ENCODE data around the gene LRRC40. TPM values are rescaled to one million over a fixed set of nuclear protein-coding genes. Genes with fewer than 3 reads are reported as not detected.

The LRRC40 gene
- total RNA-seq (10 to 100 TPM; 21.5 to 58.6 TPM), polyA plus RNA-seq (ENCODE audit: insufficient read length in 2 of 2) (10 to 100 TPM; 32.2 to 46.8 TPM)
- long read RNA-seq, donor 1, transcript LRRC40-201 (15 exons, 2,884 nt) = major isoform, 16 of 587 reads
- long read RNA-seq, donor 1, partial matches to known transcripts = 560 of 587 reads
- long read RNA-seq, donor 1, other reads (novel, unspliced or antisense) = 11 of 587 reads
- long read RNA-seq, donor 2, partial matches to known transcripts = 236 of 238 reads
- long read RNA-seq, donor 2, other reads (novel, unspliced or antisense) = 0 of 238 reads
- long read RNA-seq, donor 3, partial matches to known transcripts = 0 of 2 reads
- long read RNA-seq, donor 3, other reads (novel, unspliced or antisense) = 0 of 2 reads
- long read RNA-seq, donor 4, partial matches to known transcripts = 1,499 of 1,552 reads
- long read RNA-seq, donor 4, other reads (novel, unspliced or antisense) = 49 of 1,552 reads

DNA sequence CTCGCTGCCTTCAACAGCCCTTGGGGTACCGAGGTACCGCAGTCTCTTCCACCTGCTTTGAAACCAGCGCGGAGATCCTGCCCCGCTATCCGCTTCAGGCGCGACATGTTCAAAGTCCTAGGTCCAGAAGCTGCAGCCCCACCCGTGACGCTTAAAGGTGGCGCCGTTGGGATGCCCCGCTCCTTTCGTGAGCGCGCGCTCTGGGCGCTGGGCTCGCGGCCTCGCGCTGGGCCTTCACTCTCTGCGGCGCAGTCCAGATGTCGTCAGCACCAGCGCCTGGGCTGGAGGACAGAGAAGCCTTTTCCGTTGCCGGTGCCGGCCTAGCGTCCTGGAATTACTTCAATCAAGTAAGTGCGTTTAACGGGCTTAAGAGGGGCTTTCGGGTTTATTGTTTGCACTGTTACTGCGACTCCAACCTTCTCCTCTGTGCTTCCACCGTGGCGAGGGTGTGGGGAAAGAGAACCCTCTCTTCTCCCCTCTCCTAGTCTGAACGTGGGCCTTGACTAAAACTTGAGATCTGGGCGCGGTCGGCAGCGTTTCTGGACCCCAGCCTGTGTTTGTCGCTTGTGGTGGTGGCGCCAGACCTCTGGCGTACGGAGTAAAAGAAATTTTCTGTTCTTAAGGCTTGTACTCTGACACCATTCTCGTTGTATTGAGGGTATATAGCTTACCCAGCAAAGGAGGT, at the start of gene LRRC40:
LRRC40 (minus strand) TSS at position 146 of the 685 bp plus-strand sequence; CDS start at position 107, 39 bp downstream.
- Histone ChIP-seq H3K4me1 (ENCODE audit: control insufficient read depth, insufficient read depth, low read length) (peaks cover 6% of the 10 kb centered on the region), H3K9me3 (ENCODE audit: control insufficient read depth, insufficient read depth, low read length) (no peaks in the 10 kb centered on the region), H3K36me3 (ENCODE audit: control insufficient read depth, insufficient read depth, low read length) (peaks cover 5% of the 10 kb centered on the region), H3K27me3 (ENCODE audit: control insufficient read depth, insufficient read depth, low read length) (no peaks in the 10 kb centered on the region), H3K27ac (ENCODE audit: low read depth, low read length) (peak within 1 kb of the TSS; percentile 96), H3K4me3 (ENCODE audit: low read depth, low read length) (peak within 1 kb of the TSS; percentile 94)
- WGBS (ENCODE audit: insufficient coverage) = 0% methylated on average over 38 of the region's 47 CpGs
- peak; percentile 93 to 99 (median 97) for DNase-seq (ENCODE audit: low read depth in 4 of 6, low spot score in 6 of 6)

GRCh38 chr1:70248729-70249128, 43.4 kb upstream of the LRRC40 start:
- H3K4me3 ChIP-seq (ENCODE audit: low read depth, low read length) = no peak overlapping the region
- H3K9me3 ChIP-seq (ENCODE audit: control insufficient read depth, insufficient read depth, low read length) = no peaks in the 10 kb centered on the region
- no peak for DNase-seq (ENCODE audit: low read depth in 4 of 6, low spot score in 6 of 6)
- WGBS (ENCODE audit: insufficient coverage) = 92% methylated on average over 4 of the region's 4 CpGs
- no peaks in the 10 kb centered on the region for H3K4me1 ChIP-seq (ENCODE audit: control insufficient read depth, insufficient read depth, low read length)
- no peak overlapping the region for H3K27ac ChIP-seq (ENCODE audit: low read depth, low read length)
- peaks cover 16% of the 10 kb centered on the region for H3K36me3 ChIP-seq (ENCODE audit: control insufficient read depth, insufficient read depth, low read length)
- H3K27me3 ChIP-seq (ENCODE audit: control insufficient read depth, insufficient read depth, low read length) = no peaks in the 10 kb centered on the region

DNA sequence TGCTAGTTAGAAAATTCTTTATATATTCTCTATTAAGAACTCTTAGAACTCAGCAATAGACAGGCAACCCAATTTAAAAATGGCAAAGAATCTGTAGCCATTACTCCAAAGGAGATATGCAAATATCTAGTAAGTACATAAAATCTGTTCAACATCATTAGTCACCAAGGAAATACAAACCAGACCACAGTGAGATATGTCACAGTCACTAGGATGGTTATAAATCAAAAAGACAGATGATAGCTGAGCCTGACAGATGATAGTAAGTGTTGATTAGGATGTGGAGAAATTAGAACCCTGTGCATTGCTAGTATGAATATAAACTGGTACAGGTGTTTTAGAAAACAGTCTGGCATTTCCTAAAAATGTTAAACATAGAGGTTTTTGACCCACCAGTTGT, 42.4 kb upstream of the LRRC40 start:
- Histone ChIP-seq H3K27me3 (ENCODE audit: control insufficient read depth, insufficient read depth, low read length) (no peaks in the 10 kb centered on the region), H3K4me1 (ENCODE audit: control insufficient read depth, insufficient read depth, low read length) (no peaks in the 10 kb centered on the region), H3K4me3 (ENCODE audit: low read depth, low read length) (no peak overlapping the region), H3K9me3 (ENCODE audit: control insufficient read depth, insufficient read depth, low read length) (no peaks in the 10 kb centered on the region), H3K27ac (ENCODE audit: low read depth, low read length) (no peak overlapping the region), H3K36me3 (ENCODE audit: control insufficient read depth, insufficient read depth, low read length) (peaks cover 22% of the 10 kb centered on the region)
- no peak for DNase-seq (ENCODE audit: low read depth in 4 of 6, low spot score in 6 of 6)

GRCh38 chr1:70247122-70247521, 41.7 kb upstream of the LRRC40 start:
- no peak overlapping the region for H3K27ac ChIP-seq (ENCODE audit: low read depth, low read length)
- H3K9me3 ChIP-seq (ENCODE audit: control insufficient read depth, insufficient read depth, low read length) = no peaks in the 10 kb centered on the region
- H3K4me3 ChIP-seq (ENCODE audit: low read depth, low read length) = no peak overlapping the region
- no peaks in the 10 kb centered on the region for H3K27me3 ChIP-seq (ENCODE audit: control insufficient read depth, insufficient read depth, low read length)
- DNase-seq (ENCODE audit: low read depth in 4 of 6, low spot score in 6 of 6) = no peak
- H3K4me1 ChIP-seq (ENCODE audit: control insufficient read depth, insufficient read depth, low read length) = no peaks in the 10 kb centered on the region
- H3K36me3 ChIP-seq (ENCODE audit: control insufficient read depth, insufficient read depth, low read length) = peaks cover 26% of the 10 kb centered on the region

GRCh38 chr1:70239940-70240339, 34.6 kb upstream of the LRRC40 start:
- Histone ChIP-seq H3K27ac (ENCODE audit: low read depth, low read length) (no peak overlapping the region), H3K4me1 (ENCODE audit: control insufficient read depth, insufficient read depth, low read length) (no peaks in the 10 kb centered on the region), H3K4me3 (ENCODE audit: low read depth, low read length) (no peak overlapping the region), H3K9me3 (ENCODE audit: control insufficient read depth, insufficient read depth, low read length) (no peaks in the 10 kb centered on the region), H3K27me3 (ENCODE audit: control insufficient read depth, insufficient read depth, low read length) (no peaks in the 10 kb centered on the region), H3K36me3 (ENCODE audit: control insufficient read depth, insufficient read depth, low read length) (peaks cover 43% of the 10 kb centered on the region)
- peak in 2 of 6 donors; percentile 4 to 75 for DNase-seq (ENCODE audit: low read depth in 4 of 6, low spot score in 6 of 6)

DNA sequence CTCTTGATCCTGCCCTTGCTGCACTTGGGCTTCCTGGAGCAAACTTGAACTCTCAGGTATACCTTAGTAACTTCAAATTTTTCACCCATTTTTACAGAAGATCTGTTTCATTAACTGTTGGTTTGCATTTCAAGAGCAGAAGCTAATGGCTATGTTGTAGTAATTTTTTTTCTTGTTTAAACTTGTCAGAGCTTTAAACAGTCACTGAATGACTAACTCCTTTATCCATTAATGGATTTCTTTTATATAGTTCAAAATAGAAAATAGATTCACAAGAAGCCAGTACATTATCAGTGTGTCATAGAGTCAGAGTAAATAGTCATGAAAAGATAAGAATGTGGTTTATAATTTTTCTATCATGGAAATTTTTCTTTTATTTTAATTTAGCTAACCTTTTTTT, 29.4 kb upstream of the LRRC40 start:
- Histone ChIP-seq H3K36me3 (ENCODE audit: control insufficient read depth, insufficient read depth, low read length) (peaks cover 25% of the 10 kb centered on the region), H3K27ac (ENCODE audit: low read depth, low read length) (no peak overlapping the region), H3K9me3 (ENCODE audit: control insufficient read depth, insufficient read depth, low read length) (no peaks in the 10 kb centered on the region), H3K27me3 (ENCODE audit: control insufficient read depth, insufficient read depth, low read length) (no peaks in the 10 kb centered on the region), H3K4me1 (ENCODE audit: control insufficient read depth, insufficient read depth, low read length) (no peaks in the 10 kb centered on the region), H3K4me3 (ENCODE audit: low read depth, low read length) (no peak overlapping the region)
- no peak for DNase-seq (ENCODE audit: low read depth in 4 of 6, low spot score in 6 of 6)

DNA sequence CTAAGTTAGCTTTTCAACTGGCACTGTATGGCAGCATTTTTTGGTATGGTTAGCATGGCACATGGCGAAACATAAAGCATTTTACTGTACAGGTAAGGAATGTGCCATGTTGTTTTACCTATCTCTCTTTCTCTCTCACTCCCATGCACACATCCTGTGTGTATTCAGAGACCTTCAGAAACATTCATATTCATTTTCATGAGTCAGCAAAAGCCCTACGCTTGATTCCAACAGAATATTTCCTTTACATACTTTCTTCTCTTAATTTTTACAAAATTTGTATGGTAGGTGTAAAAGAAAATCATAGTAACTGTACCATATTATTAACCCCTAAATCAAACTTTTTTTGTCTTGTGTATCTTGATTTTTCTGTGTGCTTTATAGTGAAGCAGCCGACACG, 26.1 kb upstream of the LRRC40 start:
- DNase-seq (ENCODE audit: low read depth in 4 of 6, low spot score in 6 of 6) = no peak
- Histone ChIP-seq H3K4me3 (ENCODE audit: low read depth, low read length) (no peak overlapping the region), H3K36me3 (ENCODE audit: control insufficient read depth, insufficient read depth, low read length) (peaks cover 15% of the 10 kb centered on the region), H3K9me3 (ENCODE audit: control insufficient read depth, insufficient read depth, low read length) (no peaks in the 10 kb centered on the region), H3K4me1 (ENCODE audit: control insufficient read depth, insufficient read depth, low read length) (no peaks in the 10 kb centered on the region), H3K27me3 (ENCODE audit: control insufficient read depth, insufficient read depth, low read length) (no peaks in the 10 kb centered on the region), H3K27ac (ENCODE audit: low read depth, low read length) (no peak overlapping the region)
- 100% methylated on average over 2 of the region's 4 CpGs for WGBS (ENCODE audit: insufficient coverage)

GRCh38 chr1:70228670-70229069, 23.3 kb upstream of the LRRC40 start:
- no CpG with 5 or more reads among the region's 2 CpGs for WGBS (ENCODE audit: insufficient coverage)
- Histone ChIP-seq H3K4me3 (ENCODE audit: low read depth, low read length) (no peak overlapping the region), H3K27me3 (ENCODE audit: control insufficient read depth, insufficient read depth, low read length) (no peaks in the 10 kb centered on the region), H3K9me3 (ENCODE audit: control insufficient read depth, insufficient read depth, low read length) (no peaks in the 10 kb centered on the region), H3K27ac (ENCODE audit: low read depth, low read length) (no peak overlapping the region), H3K36me3 (ENCODE audit: control insufficient read depth, insufficient read depth, low read length) (peaks cover 12% of the 10 kb centered on the region), H3K4me1 (ENCODE audit: control insufficient read depth, insufficient read depth, low read length) (no peaks in the 10 kb centered on the region)
- no peak for DNase-seq (ENCODE audit: low read depth in 4 of 6, low spot score in 6 of 6)

DNA sequence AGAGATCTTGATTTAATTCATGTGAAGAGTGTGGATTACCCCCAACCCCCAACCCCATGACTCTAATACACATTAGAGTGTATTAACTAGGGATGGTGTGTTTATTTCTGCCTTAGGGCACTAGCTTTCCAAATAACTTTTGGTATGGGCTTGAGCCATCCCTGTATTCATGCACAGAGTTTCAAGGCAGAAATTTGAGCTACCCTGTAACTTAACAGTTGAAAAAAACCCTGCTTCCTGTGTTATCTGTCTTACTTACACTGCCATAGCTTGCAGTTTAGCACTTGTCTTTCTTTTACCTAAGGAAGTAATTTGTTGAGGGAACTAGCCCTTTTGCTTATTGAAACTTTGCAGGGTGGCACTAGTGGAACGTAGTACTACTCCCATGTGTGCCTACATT, 22.1 kb upstream of the LRRC40 start:
- Histone ChIP-seq H3K36me3 (ENCODE audit: control insufficient read depth, insufficient read depth, low read length) (peaks cover 5% of the 10 kb centered on the region), H3K9me3 (ENCODE audit: control insufficient read depth, insufficient read depth, low read length) (no peaks in the 10 kb centered on the region)
- WGBS (ENCODE audit: insufficient coverage) = no CpG with 5 or more reads among the region's 1 CpG

DNA sequence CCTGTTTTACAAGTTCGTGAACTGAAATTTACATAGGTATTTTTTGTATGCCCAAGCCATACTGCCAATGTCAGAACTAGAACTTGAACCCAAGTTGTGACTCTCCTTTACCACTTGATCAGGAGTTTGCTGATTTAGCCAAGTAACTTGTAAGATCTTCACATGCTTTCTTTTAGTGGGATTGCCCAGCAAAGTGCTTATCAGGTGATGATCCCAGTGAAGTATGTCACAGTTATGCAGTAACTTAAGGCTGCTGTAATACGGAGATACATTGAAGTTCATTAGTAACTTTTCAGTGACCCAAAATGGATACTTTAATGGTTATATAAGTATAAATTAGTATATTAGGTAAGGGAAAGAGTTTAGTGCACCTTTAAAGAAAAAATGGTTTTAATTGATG, 19.6 kb upstream of the LRRC40 start:
- no peaks in the 10 kb centered on the region for H3K27me3 ChIP-seq (ENCODE audit: control insufficient read depth, insufficient read depth, low read length)
- H3K27ac ChIP-seq (ENCODE audit: low read depth, low read length) = no peak overlapping the region
- no peaks in the 10 kb centered on the region for H3K9me3 ChIP-seq (ENCODE audit: control insufficient read depth, insufficient read depth, low read length)
- WGBS (ENCODE audit: insufficient coverage) = no CpG with 5 or more reads among the region's 2 CpGs
- no peak for DNase-seq (ENCODE audit: low read depth in 4 of 6, low spot score in 6 of 6)
- H3K4me3 ChIP-seq (ENCODE audit: low read depth, low read length) = no peak overlapping the region
- H3K4me1 ChIP-seq (ENCODE audit: control insufficient read depth, insufficient read depth, low read length) = peaks cover 6% of the 10 kb centered on the region
- H3K36me3 ChIP-seq (ENCODE audit: control insufficient read depth, insufficient read depth, low read length) = peaks cover 2% of the 10 kb centered on the region

More for the DNA sequence above, 22.1 kb upstream of the LRRC40 start:
- no peak for DNase-seq (ENCODE audit: low read depth in 4 of 6, low spot score in 6 of 6)
- no peak overlapping the region for H3K4me3 ChIP-seq (ENCODE audit: low read depth, low read length)
- no peaks in the 10 kb centered on the region for H3K27me3 ChIP-seq (ENCODE audit: control insufficient read depth, insufficient read depth, low read length)
- no peaks in the 10 kb centered on the region for H3K4me1 ChIP-seq (ENCODE audit: control insufficient read depth, insufficient read depth, low read length)
- no peak overlapping the region for H3K27ac ChIP-seq (ENCODE audit: low read depth, low read length)
